ENCODE data around the gene CDC45.

- TF ChIP-seq CTCF (IDR thresholded peaks at IDR 0.05) (no peak; the same call in 1 of the 2 replicates), ZFX (IDR thresholded peaks at IDR 0.05; ENCODE audit: borderline replicate concordance) (no peak)
These were observed 49.5 kb upstream of the CDC45 start for GRCh38 chr22:19429950-19430889.

Measured in 22Rv1 (cell line).